Measurements from ENCODE around the gene SCRG1. TPM values are rescaled to one million over a fixed set of nuclear protein-coding genes. Genes with fewer than 3 reads are reported as not detected.

Gene SCRG1
- total and polyA plus RNA-seq, 2 donors (not counting 3 experiments of a cell fraction or from before 2014, with no cell fraction given) = not detected

DNA sequence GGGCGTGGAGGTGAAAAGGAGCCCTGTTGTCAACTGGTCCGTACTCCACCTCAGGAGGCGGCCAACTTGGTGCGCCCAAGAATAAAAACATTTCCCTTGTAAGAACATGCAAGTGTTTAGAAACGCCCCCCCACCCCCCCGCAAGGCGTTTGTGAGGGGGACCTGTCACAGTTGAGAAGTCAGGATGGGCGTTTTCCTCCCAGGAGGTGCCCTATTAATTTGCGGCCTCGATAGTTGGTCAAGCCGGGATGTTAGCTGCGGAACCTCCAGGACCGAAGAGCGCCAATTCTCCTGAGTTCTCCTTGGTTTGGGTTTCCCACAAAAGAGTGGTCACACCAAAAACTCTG is 28.8 kb downstream of the SCRG1 start:
- DNase-seq (ENCODE audit: low read depth, low spot score) = no peak
- peaks cover 24% of the 10 kb centered on the region for H3K4me1 ChIP-seq (ENCODE audit: control insufficient read depth, extremely low read depth, insufficient read depth, low read length)
- H3K9me3 ChIP-seq (replicated peaks; ENCODE audit: control insufficient read depth, insufficient read depth, low read length) = no peaks in the 10 kb centered on the region
- no peaks in the 10 kb centered on the region for H3K36me3 ChIP-seq (ENCODE audit: control insufficient read depth in 2 of 2, extremely low read depth in 1 of 2, insufficient read depth in 2 of 2, low read length in 2 of 2)
- H4K20me1 ChIP-seq (replicated peaks; ENCODE audit: control insufficient read depth, extremely low read depth, insufficient read depth, low read length) = no peaks in the 10 kb centered on the region
- dilution Hi-C loops (cut with MboI; ENCODE audit: extremely low pct_ligation_motif_present, low sequenced_read_pairs) = no loop called here
- ChIA-PET CTCF (interaction anchor here (0.6 to 4.3 kb wide), 15 partner anchors 8 to 356 kb away, joined by 3 to 37 read pairs (median 5); no protein-coding TSS in a partner anchor), POLR2A (interaction anchor here (0.7 to 6.1 kb wide), 6 partner anchors 36 to 310 kb away, joined by 3 to 127 read pairs (median 4); partner anchors contain the start of gene HMGB2)
- H3K79me2 ChIP-seq (ENCODE audit: control insufficient read depth, insufficient read depth, low read length) = peaks cover 27% of the 10 kb centered on the region
- H3K4me2 ChIP-seq (ENCODE audit: insufficient read depth, low read length) = peak overlapping the region; percentile 99
- TSS peak; percentile 38 for BruUV-seq (replicated peaks)
- H3K9me1 ChIP-seq (replicated peaks; ENCODE audit: control insufficient read depth, extremely low read depth, insufficient read depth, low read length) = no peaks in the 10 kb centered on the region
- TF ChIP-seq POLR2A (IDR thresholded peaks at IDR 0.05; ENCODE audit: low read depth, low read length) (no peak), JUN (IDR thresholded peaks at IDR 0.05; ENCODE audit: borderline replicate concordance, insufficient read depth, insufficient read length, low read depth) (no peak), EZH2 (IDR thresholded peaks at IDR 0.05; ENCODE audit: borderline replicate concordance, low read depth, low read length, severe bottlenecking) (no peak), FOS (IDR thresholded peaks at IDR 0.05; ENCODE audit: borderline replicate concordance, insufficient read depth, low read length) (no peak)
- TF ChIP-seq, protein P1, sequence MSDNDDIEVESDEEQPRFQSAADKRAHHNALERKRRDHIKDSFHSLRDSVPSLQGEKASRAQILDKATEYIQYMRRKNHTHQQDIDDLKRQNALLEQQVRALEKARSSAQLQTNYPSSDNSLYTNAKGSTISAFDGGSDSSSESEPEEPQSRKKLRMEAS (IDR thresholded peaks at IDR 0.05; ENCODE audit: insufficient read depth, insufficient read length) = no peak
- intact Hi-C loops (cut with micrococcal nuclease) = loop anchor here (1.0 to 5.0 kb wide), 6 partner anchors 36 to 358 kb away; partner anchors contain the start of genes GALNT7 and HMGB2
- H3K9ac ChIP-seq (replicated peaks; ENCODE audit: extremely low read depth, insufficient read depth, low read length) = peak overlapping the region; percentile 98
- H3K4me3 ChIP-seq (replicated peaks in 1 of 3; ENCODE audit: insufficient read depth in 1 of 3, low read depth in 1 of 3, low read length in 3 of 3) = peak overlapping the region; percentile 87 to 99 (median 91)
- peak overlapping the region; percentile 93 for H3K27ac ChIP-seq (ENCODE audit: insufficient read depth, low read depth, low read length)
- peak overlapping the region; percentile 90 for H2AFZ ChIP-seq (ENCODE audit: low read depth, low read length)
- H3K27me3 ChIP-seq (ENCODE audit: control insufficient read depth in 2 of 2, insufficient read depth in 2 of 2, low read length in 2 of 2) = no peaks in the 10 kb centered on the region
- FAIRE-seq = no peak

DNA sequence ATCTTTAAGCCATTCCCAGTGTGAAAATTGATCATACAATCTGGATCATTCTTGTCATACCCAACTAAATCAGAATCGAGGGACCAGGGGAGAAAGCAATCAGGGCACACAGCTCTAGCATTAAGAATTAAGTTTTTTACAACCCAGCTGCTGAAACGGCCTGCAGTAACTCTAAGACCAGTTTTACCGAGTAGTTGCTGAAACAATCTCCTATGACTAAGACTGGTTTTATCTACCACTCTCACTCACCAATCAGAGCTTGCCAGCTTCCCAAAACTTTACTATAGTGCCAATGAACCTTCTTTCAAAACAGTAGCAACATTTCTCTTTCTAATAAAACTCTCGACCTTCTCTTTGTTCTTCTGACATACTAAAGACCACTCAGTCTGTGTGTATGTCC is 31.0 kb downstream of the SCRG1 start:
- DNase-seq (ENCODE audit: low read depth, low spot score) = peak; percentile 24
- Histone ChIP-seq H4K20me1 (replicated peaks; ENCODE audit: control insufficient read depth, extremely low read depth, insufficient read depth, low read length) (no peaks in the 10 kb centered on the region), H3K4me1 (ENCODE audit: control insufficient read depth, extremely low read depth, insufficient read depth, low read length) (peaks cover 19% of the 10 kb centered on the region), H3K4me2 (ENCODE audit: insufficient read depth, low read length) (peak overlapping the region; percentile 83), H3K9me3 (replicated peaks; ENCODE audit: control insufficient read depth, insufficient read depth, low read length) (no peaks in the 10 kb centered on the region), H3K79me2 (ENCODE audit: control insufficient read depth, insufficient read depth, low read length) (peaks cover 16% of the 10 kb centered on the region), H3K27ac (ENCODE audit: insufficient read depth, low read depth, low read length) (peak overlapping the region; percentile 59), H3K4me3 (replicated peaks in 1 of 3; ENCODE audit: insufficient read depth in 1 of 3, low read depth in 1 of 3, low read length in 3 of 3) (peak overlapping the region in 1 of 3 experiments; percentile 15), H3K36me3 (ENCODE audit: control insufficient read depth in 2 of 2, extremely low read depth in 1 of 2, insufficient read depth in 2 of 2, low read length in 2 of 2) (no peaks in the 10 kb centered on the region), H3K9me1 (replicated peaks; ENCODE audit: control insufficient read depth, extremely low read depth, insufficient read depth, low read length) (no peaks in the 10 kb centered on the region), H3K9ac (replicated peaks; ENCODE audit: extremely low read depth, insufficient read depth, low read length) (no peak overlapping the region), H3K27me3 (ENCODE audit: control insufficient read depth in 2 of 2, insufficient read depth in 2 of 2, low read length in 2 of 2) (no peaks in the 10 kb centered on the region), H2AFZ (ENCODE audit: low read depth, low read length) (no peak overlapping the region)
- dilution Hi-C loops (cut with MboI; ENCODE audit: extremely low pct_ligation_motif_present, low sequenced_read_pairs) (no loop called here), intact Hi-C loops (cut with micrococcal nuclease) (no loop called here)
- ChIA-PET POLR2A (interaction anchor here (6.1 kb wide), 1 partner anchor 34 kb away, joined by 127 read pairs; the partner anchor contains the start of gene HMGB2), CTCF (interaction anchor here (0.7 to 1.5 kb wide), 10 partner anchors 9 to 354 kb away, joined by 3 to 12 read pairs (median 4); no protein-coding TSS in a partner anchor)
- no TSS peak for BruUV-seq (replicated peaks)
- TF ChIP-seq GATA2 (IDR thresholded peaks at IDR 0.05; ENCODE audit: insufficient read depth, insufficient read length, low read depth, low read length) (no peak), EZH2 (IDR thresholded peaks at IDR 0.05; ENCODE audit: borderline replicate concordance, low read depth, low read length, severe bottlenecking) (no peak), JUN (IDR thresholded peaks at IDR 0.05; ENCODE audit: borderline replicate concordance, insufficient read depth, insufficient read length, low read depth) (no peak), POLR2A (IDR thresholded peaks at IDR 0.05; ENCODE audit: low read depth, low read length) (no peak), MYC (IDR thresholded peaks at IDR 0.05; ENCODE audit: low read depth, low read length) (no peak), POLR2AphosphoS5 (IDR thresholded peaks at IDR 0.05; ENCODE audit: insufficient read depth, low read depth, low read length) (no peak), FOS (IDR thresholded peaks at IDR 0.05; ENCODE audit: borderline replicate concordance, insufficient read depth, low read length) (no peak)
- TF ChIP-seq, protein P1 (IDR thresholded peaks at IDR 0.05; ENCODE audit: insufficient read depth, insufficient read length) = no peak
- TF ChIP-seq, protein P2, sequence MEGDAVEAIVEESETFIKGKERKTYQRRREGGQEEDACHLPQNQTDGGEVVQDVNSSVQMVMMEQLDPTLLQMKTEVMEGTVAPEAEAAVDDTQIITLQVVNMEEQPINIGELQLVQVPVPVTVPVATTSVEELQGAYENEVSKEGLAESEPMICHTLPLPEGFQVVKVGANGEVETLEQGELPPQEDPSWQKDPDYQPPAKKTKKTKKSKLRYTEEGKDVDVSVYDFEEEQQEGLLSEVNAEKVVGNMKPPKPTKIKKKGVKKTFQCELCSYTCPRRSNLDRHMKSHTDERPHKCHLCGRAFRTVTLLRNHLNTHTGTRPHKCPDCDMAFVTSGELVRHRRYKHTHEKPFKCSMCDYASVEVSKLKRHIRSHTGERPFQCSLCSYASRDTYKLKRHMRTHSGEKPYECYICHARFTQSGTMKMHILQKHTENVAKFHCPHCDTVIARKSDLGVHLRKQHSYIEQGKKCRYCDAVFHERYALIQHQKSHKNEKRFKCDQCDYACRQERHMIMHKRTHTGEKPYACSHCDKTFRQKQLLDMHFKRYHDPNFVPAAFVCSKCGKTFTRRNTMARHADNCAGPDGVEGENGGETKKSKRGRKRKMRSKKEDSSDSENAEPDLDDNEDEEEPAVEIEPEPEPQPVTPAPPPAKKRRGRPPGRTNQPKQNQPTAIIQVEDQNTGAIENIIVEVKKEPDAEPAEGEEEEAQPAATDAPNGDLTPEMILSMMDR (IDR thresholded peaks at IDR 0.05; ENCODE audit: extremely low read depth in 1 of 2, insufficient read depth in 1 of 2, low read depth in 1 of 2, low read length in 2 of 2) = no peak
- FAIRE-seq = no peak

All from endothelial cell of umbilical vein (primary cell).